Kasumi-1 (cell line): ENCODE data around the gene ARFGEF3.
"Not testable (repeated sequence)": the region's sequence is repeated elsewhere in the genome, so short reads cannot be mapped to it uniquely, and the experiment has no call there.

Experiments
- DNase-seq, 2 experiments: peaks; one replicate each; lab custom pipeline; 2025; lab: John Stamatoyannopoulos, UW

ARFGEF3 gene

DNA sequence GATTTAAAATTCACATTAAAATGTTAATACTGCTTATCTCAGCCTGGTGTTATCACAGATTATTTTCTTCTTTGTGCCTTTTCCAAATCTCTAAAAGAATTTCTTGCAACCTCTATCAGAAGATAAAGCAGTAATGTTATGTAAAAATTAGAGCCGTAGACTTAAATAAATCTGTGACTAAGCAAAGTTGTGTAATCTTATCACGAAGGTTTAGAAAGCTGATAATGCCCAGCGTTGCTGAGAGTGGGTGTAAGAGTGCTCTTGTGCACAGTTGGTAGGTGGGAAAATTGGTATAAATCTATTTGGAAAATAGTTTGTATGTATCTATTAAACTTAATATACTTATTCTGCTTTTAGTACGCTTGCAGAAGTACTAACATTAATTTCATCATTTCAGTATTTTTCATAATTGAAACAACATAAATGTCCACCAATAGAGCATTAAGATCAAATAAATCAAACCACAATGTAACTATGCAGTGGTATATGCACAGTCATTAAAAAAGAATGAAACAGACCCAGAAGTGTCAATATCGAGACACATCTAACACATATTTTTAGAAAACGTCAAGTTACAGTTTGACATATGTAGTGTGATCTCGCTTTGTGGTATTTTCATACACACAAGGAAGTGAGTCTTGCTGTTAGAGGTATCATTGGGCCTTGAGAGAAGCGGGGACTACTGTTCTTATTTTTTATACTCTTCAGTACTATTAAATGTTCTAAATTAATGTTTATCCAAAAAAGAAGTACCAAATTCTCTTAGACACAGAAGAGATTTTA lies 111.0 kb downstream of the ARFGEF3 start:
- DNase-seq, result no peak

DNA sequence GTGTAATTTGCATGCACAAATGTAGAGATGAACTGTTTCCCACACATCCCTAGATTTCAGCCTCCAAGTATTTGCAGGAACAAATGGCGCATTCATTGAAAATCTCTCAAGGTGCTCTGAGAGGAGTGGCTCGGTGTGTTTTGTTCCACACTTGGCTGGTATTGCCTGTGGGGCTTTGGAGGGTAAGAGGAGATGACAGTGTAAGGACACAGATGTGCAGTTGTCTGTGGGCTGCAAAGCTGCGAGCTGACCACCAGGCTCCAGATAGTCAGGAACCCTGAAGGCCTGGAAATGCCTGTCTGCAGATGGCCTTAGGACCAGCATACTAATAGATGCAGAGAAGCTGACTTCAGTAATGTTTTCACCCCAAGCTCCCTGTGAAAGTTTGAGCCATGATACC lies 114.2 kb downstream of the ARFGEF3 start:
- no peak for DNase-seq

DNA sequence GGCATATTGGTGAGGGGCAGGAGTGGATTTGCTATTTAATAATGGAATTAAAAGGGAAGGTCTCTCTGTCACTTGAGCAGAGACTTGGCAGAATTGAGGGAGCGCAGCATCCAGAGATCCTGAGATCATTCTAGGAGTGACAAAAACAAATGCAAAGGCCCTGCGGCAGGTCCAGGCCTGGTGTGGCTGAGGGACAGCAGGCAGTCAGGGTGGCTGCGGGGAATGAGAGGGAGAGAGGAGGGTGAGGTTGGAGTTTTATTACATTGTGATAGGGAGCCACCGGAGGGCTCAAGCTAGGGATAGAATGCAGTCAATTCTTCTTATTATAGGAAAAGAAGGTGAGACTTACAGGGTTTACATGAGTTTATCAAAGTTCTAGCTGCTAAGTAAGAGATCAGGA lies 116.1 kb downstream of the ARFGEF3 start:
- DNase-seq, result no peak

DNA sequence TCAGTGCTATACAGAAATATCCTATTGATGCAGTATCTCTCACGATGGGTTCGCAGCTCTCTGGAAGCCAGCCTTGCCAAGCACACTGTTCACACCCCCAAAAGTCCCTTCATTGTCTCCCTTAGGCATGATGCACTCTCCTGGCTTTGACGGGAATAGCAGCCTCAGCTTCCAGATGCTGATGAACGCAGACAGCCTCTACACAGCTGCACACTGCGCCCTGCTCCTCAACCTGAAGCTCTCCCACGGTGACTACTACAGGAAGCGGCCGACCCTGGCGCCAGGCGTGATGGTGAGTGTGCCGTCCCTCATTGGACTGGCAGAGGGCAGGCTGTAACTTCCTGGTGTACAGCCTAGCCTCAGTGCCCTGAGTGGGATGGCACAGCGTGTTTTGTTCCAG lies 116.6 kb downstream of the ARFGEF3 start:
- no peak for DNase-seq

DNA sequence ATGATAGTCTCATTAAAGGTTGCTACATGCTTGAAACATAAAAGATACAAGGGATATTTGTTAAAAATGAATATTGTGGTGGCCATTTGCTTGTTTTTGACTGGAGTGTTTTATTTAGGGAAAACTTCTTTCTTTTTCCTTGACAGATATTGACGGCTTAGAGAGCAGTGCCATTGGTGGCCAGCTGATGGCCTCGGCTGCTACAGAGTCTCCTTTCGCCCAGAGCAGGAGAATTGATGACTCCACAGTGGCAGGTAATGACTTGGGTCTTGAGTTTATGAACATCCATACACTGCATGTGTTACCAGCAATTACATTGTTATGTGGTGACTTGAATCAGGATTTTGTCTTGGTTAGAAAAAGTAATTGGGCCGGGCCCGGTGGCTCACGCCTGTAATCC lies 124.1 kb downstream of the ARFGEF3 start:
- peak in 1 of 2 experiments; percentile 12 for DNase-seq

DNA sequence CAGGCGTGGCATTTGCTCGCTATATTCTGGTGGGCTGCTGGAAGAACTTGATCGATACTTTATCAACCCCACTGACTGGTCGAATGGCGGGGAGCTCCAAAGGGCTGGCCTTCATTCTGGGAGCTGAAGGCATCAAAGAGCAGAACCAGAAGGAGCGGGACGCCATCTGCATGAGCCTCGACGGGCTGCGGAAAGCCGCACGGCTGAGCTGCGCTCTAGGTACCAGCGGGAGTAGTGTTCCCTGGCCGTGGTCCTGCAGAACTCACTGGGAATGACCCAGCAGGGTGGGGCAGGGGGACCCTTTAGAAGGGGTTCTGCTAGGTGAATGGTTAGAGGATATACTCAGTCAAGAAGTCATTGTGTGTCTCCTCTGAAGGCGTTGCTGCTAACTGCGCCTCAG lies 125.0 kb downstream of the ARFGEF3 start:
- DNase-seq, result no peak

DNA sequence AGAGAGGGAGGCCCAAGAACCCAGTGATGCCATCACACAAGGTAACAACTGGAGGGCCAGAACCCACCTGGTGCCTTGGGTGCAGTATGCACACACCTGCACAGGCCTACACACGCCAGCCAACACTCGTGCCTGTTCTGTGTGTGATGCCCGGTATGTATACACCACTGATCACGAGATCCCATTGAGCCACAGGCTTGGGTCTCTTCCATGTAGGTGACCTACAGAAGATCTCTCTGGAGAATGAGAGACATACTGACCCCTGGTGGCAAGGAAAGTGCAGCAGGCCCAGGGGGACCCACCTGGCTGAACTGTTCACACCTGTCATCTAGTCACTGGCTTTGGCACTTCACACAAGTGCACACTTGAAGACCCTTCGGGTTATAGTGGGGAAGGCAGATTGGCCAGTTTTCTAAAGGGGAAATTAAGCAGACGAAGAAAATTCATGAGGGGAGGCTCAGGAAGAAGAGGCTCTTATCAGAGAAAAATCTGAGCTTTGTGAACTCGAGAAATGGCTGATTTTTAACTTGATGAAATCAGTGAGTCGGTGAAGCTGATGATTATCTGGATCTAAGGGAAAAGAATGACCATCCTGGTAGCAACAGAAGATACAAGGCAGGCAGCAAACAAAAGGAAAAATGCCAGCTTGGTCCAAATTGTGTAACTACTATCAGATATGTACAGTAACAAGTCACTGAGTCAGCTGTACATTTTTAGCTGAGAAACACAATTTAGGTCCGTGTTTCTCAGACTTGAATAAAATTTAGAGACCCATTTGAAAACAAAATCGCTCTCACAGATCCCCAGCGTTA lies 125.6 kb downstream of the ARFGEF3 start:
- peak in 1 of 2 experiments; percentile 27 for DNase-seq

DNA sequence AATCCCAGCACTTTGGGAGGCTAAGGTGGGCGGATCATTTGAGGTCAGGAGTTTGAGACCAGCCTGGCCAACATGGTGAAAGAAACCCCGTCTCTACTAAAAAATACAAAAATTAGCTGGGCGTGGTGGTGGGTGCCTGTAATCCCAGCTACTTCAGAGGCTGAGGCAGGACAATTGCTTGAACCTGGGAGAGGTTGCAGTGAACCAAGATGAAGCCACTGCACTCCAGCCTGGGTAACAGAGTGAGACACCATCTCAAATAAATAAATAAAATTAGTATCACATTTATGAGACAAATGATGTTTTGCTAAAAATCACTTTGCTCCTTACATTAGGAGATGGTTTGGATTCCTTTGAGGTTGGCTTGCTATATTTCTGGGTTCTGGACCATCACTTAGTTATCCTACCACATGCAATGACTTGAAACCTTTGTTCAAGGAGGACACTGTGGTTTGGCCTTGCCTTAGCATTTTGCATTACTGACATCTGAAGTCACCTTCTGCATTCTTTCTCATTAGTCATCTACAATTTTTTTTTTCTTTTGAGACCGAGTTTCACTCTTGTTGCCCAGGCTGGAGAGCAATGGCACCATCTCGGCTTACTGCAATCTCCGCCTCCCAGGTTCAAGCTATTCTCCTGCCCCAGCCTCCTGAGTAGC lies 126.8 kb downstream of the ARFGEF3 start:
- not testable (repeated sequence) for DNase-seq

DNA sequence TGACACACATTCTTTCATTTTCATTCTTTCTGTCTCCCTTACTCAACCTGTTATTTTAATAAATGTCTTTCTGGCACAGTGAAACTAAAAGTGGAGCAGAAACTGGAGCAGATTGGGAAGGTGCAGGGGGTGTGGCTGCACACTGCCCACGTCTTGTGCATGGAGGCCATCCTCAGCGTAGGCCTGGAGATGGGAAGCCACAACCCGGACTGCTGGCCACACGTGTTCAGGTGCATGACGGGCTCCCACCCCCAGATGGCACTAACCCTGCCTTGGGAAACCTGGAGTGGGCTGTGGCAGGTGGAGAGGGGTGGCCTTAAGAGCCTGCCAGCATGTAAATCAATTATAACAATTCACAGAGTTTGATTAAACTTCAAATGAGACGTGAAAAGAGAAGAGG lies 128.0 kb downstream of the ARFGEF3 start:
- no peak for DNase-seq

DNA sequence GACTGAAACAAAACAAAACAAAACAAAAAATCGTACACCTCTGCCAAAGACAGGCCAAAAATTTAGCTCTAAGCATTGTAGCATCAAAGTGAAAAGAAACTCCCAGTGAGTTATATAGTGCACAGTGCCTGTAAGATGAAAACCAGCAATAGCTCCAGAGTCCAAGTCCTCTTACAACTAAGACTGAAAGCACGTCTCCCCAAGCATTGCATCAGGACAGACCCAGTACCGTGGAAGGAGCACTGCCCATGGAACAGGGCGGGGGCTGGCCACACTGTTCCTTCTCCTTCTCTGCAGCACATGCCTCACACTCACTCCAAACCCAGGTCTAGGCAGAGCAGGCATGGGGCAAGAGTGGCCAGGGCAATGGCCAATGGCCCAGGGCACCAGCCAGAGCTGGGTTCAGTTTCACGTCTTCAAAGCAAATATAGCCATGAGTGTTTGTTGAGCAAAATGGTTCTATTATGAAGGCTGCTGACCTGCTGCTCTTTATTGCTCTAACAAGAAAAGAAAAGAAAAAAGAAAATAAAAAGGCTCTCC lies 128.8 kb downstream of the ARFGEF3 start:
- no peak for DNase-seq

DNA sequence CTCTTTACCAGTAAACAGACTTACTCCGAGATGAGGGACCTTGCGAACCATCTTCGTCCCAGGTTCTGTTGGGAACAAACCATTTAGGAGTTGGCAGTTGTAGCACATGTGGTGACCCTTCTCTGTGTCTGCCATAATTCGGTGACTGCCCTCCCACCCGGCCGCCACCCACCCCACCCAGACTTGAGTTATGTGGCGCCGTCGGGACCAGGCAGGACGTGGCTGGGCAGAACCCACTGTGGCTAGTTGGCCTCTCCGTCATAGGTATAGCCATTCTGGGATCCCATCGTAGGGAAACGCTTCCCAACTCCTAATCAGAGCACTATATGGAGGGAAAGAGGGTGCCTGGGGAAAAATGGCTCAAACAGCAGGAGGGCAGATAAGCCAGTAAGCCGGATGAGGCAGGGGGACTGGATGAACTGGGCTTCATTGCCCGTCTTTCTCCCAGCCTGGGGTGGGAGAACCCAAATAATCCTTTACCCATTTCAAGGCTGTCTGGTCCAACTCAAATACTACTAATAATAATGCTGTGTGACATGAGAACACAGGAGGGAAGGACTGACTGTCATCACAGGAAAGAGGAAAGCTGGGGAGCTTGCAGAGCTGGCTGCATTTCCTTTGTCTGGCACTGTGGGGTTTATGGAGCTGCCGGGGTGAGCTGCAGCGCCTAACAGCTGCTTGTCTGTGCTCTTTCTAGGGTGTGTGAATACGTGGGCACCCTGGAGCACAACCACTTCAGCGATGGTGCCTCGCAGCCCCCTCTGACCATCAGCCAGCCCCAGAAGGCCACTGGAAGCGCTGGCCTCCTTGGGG lies 129.5 kb downstream of the ARFGEF3 start:
- peak; percentile 3 to 7 for DNase-seq

DNA sequence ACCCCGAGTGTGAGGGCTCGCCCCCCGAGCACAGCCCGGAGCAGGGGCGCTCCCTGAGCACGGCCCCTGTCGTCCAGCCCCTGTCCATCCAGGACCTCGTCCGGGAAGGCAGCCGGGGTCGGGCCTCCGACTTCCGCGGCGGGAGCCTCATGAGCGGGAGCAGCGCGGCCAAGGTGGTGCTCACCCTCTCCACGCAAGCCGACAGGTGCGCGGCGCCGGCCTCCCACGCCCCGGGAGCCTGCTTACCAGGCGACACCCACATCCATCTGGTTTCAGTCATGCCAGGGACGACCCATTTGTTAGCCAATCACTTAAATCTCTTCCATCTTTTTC lies 130.1 kb downstream of the ARFGEF3 start:
- no peak for DNase-seq

DNA sequence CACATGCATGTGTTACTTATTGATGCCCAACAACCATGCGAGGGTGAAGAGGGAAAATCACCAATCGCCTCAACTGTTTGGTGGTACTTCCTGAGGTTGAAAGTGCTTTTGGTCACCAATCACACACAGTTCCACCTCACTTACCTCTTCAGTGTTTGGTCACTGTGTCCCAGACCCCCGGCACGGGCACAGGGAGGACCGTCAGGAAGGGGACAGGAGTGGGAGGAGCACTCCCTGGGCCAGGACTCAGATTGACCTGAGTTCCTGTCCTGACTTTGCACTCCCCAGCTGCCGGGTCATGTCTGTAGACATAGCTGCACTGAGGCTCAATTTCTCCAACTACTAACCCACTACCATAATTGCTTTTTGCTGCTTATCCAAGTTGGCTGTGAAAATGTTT lies 130.7 kb downstream of the ARFGEF3 start:
- DNase-seq, result no peak

DNA sequence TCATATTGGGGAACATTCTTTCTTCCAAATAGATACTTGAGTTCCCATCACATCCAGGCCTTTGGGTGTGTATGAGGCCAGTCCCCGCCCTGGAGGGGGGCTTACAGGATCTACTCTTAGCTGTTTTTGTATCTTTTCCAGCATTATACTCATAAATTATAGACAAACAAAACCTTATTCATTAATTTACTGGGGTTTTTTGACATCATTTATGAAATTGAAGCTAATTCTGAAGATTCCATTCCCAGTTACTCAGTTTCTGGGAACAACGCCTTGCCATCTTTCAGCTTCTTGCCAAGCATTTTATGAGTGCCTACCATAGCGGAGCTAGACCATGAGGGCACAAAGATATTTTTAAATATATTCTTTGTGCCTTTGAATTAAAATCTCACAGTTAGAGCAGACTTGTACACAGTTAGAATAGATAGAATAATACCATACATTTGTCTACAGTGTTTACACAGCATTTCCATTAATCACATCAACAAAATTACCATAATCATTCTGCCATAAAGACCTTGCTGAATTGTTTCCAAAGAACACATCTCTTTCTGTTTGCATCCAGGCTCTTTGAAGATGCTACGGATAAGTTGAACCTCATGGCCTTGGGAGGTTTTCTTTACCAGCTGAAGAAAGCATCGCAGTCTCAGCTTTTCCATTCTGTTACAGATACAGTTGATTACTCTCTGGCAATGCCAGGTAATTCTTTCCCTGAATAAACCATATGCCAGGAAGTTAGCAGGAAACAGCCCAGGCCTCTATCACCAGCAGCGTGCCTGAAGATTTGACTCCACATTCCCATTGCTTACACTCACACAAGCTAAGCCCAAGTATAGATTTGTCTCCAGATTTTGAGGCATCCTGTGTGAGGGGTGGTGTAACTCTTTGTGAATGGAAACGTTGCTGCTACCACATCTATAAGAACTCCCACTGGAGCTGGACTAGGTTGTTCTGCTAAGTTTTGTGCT lies 132.0 kb downstream of the ARFGEF3 start:
- no peak for DNase-seq

DNA sequence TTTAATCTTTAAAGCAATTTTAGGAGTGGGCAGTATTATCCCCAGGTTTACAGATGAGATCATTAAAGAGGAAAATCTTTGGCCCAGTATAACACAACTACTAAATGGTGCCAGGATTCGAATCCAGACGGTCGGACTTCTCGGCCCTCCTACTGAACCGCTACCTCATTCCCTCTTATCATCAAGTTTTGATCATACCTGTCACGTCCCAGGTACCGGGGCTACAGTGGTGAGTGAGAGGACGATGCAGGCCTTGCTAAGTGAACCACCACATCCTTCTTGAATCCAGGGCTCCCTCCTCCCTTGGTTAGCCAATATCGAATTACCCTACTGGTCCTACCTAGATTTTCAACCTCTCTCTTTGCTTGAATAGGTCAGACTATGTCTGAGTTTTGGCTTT lies 134.6 kb downstream of the ARFGEF3 start:
- no peak for DNase-seq

DNA sequence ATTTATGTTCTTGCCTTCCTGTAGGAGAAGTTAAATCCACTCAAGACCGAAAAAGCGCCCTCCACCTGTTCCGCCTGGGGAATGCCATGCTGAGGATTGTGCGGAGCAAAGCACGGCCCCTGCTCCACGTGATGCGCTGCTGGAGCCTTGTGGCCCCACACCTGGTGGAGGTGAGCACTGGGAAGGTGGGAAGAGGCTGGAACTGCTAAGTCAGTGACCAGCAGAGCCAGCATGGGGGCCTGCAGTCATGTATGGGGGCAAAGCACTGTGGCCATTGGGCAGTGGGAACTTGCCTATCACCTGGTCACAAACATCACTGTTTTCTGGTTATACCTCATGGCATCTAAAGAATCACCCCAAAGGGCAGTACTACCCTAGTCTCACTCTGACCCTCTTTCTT lies 135.0 kb downstream of the ARFGEF3 start:
- no peak for DNase-seq

DNA sequence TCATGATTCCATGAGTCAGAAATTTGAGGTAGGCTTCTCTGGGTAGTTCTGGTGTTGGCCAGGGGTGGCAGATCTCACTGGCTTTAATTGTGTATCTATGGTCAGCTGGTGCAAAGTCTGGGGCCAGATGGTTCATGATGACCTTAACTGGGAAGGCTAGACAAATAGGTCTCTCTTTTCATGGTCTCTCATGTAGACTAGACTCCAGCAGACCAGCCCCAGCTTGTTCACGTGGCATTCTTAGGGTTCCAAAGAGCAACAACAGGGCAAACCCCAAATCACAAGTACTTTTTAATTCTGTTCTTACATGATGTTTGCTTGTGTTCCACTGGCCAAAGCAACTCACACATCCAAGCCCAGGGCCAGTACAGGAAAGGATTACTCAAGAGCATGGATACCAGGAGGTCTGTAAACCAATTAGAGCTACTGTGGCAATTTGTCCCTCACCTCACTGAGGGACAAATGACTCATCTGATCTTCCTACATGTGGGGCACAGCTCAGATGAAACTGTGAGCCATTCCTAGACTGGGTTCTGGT lies 136.1 kb downstream of the ARFGEF3 start:
- no peak for DNase-seq

DNA sequence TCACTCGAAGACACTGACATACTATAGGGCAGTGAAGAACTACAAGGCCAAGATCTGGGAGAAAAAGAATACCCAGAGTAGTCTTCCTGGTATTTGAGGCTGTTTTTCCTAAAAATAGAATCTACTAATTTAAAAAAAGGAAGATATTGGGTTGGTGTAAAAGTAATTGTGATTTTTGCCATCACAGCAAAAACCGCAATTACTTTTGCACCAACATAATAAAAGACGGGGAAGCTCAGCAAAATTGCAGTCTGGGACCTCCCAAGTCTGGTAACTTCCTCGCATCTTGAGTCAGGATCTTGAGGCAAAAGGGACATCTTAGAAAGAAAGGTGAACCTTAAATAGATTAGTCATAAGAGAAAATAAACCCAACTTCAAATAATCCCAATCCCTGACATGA lies 138.7 kb downstream of the ARFGEF3 start:
- DNase-seq, result no peak

DNA sequence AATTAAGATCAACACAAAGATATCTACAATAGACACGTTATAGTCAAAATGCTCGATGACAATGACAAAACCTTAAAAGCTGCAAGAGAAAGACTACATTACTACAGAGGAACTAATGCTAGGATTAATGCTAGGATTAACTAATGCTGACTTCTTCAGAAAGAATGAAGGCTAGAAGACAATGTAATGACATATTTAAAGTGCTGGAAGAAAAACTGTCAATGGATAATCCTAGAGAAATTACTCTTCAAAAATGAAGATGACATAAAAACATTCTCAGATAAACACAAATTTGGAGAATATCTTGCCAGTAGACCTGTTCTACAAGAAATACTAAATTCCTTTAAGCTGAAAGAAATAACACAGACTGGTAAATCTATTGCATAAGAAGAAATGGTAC lies 140.8 kb downstream of the ARFGEF3 start:
- no peak for DNase-seq

DNA sequence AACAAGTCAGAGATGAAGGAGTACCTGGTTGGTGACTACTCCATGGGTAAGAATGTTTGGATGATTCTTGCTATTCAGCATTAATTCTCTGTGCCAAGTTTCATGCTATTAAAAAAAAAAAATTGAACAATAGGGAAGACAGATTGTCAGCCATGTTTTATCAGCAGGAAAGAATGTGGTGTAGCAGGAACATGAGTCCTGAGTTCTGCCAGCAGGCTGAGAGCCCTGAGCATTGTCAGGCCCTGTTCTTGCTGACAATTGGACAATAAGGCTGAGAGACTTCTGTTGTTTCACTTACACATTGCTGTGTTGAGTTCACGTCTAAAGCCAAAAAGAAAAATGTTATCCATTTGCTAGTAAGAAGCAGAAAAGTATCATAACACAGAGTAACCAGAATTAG lies 145.6 kb downstream of the ARFGEF3 start:
- no peak for DNase-seq
